ENCODE measurements around the gene LRRC32.

LRRC32 gene

DNA sequence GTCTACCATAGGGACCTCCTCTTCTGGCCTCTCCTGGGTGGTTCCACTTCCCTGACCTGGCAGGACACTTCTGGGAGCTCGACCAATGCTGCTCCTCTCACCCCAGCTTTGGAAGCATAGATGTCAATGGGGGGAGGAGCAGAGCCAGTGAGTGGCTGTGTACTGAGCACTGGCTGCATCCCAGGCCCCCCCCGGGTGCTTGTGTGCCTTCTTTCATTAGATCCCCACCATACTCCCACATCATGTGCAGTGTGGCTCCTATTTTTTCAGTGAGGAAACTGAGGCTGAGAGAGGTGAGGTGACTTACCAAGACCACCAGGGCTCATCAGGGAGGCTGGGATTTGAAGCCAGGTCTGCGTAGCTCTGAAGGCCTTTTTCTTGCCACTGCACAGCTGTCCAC, 44.3 kb downstream of the LRRC32 start:
- TF ChIP-seq CTCF (IDR thresholded peaks at IDR 0.05; ENCODE audit: low read depth, low read length, missing control alignments): no peak
- no peak for DNase-seq (ENCODE audit: extremely low read depth, low read depth)
- H3K4me3 ChIP-seq (replicated peaks; ENCODE audit: low read depth, low read length): no peak overlapping the region

DNA sequence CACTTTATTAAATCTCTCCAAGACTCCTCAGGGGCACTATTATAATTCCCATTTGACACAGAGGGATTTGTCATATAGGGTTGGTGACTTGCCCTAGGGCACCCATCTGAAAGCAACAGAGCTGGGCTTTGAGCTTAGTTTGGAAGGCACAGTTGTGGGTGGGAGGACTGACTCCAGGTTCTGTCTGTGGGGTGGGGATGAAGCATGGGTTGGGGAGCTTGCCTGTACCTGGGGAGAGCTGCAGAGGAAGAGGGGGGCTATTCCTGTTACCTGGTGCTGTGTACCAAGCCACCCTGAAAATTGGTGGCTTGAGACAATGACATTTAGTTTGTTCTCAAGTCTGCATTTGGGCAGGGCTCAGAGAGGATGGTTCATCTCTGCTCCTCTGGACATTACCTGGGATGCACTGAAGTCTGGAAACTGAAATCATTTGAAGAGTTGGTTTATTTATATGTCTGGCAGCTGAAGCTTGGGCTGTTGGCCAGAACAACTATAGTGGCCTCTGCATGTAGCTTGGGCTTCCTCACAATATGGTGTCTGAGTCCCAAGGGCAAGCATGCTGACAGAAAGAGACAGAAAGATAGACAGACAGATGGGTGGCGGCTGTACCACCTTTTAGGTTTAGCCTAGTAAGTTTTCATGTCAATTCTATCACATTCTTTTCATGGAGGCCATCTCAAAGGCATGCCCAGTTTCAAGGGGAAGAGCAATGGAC, 44.9 kb downstream of the LRRC32 start:
- no peak for DNase-seq (ENCODE audit: extremely low read depth, low read depth)
- no peak overlapping the region for H3K4me3 ChIP-seq (replicated peaks; ENCODE audit: low read depth, low read length)
- TF ChIP-seq CTCF (IDR thresholded peaks at IDR 0.05; ENCODE audit: low read depth, low read length, missing control alignments): no peak

GRCh38 chr11:76624500-76625379, 45.8 kb downstream of the LRRC32 start:
- no peak overlapping the region for H3K4me3 ChIP-seq (replicated peaks; ENCODE audit: low read depth, low read length)
- no peak for TF ChIP-seq CTCF (IDR thresholded peaks at IDR 0.05; ENCODE audit: low read depth, low read length, missing control alignments)
- DNase-seq (ENCODE audit: extremely low read depth, low read depth): no peak

DNA sequence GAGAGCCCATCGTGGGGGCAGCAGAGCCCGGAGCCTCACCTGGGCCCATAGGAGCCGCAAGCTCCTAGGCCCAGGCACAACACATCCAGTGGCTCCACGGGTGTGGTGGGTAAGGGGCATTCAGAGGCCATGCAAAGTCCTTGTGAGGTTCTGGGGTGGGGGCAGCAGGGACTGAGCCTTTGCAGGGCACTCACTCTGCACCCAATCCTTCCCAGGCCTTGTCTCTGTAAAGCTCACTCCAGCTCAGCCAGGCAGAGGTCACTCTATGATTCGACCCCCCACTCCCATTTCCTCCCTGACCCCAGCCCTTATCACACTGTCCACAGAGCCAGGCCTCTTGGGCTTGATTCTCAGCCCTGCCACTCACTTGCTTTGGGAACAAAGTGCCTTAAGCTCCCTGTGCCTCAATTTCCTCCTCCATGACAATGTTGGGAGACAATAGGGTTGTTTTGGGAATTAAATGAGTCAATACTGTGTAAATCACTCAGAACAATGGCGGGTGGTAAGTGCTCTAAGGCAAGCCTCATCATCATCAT, 46.6 kb downstream of the LRRC32 start:
- no peak for TF ChIP-seq CTCF (IDR thresholded peaks at IDR 0.05; ENCODE audit: low read depth, low read length, missing control alignments)
- DNase-seq (ENCODE audit: extremely low read depth, low read depth): no peak
- H3K4me3 ChIP-seq (replicated peaks; ENCODE audit: low read depth, low read length): no peak overlapping the region

- TF ChIP-seq CTCF (IDR thresholded peaks at IDR 0.05; ENCODE audit: low read depth, low read length, missing control alignments): no peak
- no peak overlapping the region for H3K4me3 ChIP-seq (replicated peaks; ENCODE audit: low read depth, low read length)
- peak; percentile 35 for DNase-seq (ENCODE audit: extremely low read depth, low read depth)
Observed at GRCh38 chr11:76623171-76623883, 47.2 kb downstream of the LRRC32 start.

- TF ChIP-seq CTCF (IDR thresholded peaks at IDR 0.05; ENCODE audit: low read depth, low read length, missing control alignments): no peak
- no peak for DNase-seq (ENCODE audit: extremely low read depth, low read depth)
- no peak overlapping the region for H3K4me3 ChIP-seq (replicated peaks; ENCODE audit: low read depth, low read length)
Observed at GRCh38 chr11:76622493-76623094, 48.0 kb downstream of the LRRC32 start.
